ENCODE results near the gene RMDN2. TPM values are rescaled to one million over a fixed set of nuclear protein-coding genes. Genes with fewer than 3 reads are reported as not detected.

The RMDN2 gene
- total RNA-seq, 1 donor from 2014 or later = 6.5 TPM

DNA sequence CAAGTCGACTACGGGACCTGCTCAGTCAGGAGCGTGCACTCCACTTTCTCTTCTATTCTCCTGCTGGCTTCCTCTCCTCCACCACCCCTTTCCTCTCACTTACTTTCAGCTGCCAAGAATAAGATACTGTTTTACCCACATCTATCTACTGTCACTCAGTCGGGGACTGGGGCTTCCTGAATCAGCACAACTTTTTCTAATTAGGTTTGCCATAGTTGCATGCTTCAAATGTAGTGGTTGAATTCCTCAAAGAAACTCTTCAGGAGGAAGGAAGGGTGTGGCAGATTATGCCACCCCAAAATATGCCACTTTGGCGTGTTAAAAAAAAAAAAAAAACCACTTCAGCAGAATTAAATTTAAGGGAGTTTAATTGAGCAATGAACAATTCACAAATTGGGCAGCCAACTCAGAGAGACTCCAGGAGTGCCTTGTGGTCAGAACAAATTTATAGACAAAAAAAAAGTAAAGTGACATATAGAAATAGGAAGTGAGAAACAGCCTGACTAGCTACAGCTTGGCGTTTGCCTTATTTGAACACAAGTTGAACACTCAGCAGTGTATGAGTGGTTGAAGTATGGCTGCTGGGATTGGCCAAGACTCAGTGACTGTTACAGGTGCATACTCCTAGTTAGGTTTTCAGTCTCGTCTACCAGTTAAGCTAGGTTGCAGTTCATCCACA, 32.5 kb upstream of the RMDN2 start:
- intact Hi-C loops (cut with micrococcal nuclease) = no loop called here
- Histone ChIP-seq H3K4me3 (no peak overlapping the region), H3K4me1 (peaks cover 22% of the 10 kb centered on the region), H3K36me3 (no peaks in the 10 kb centered on the region), H3K27ac (replicated peaks) (no peak overlapping the region), H3K27me3 (ENCODE audit: low read depth) (no peaks in the 10 kb centered on the region), H3K9me3 (replicated peaks) (no peaks in the 10 kb centered on the region)
- TF ChIP-seq, protein P1, sequence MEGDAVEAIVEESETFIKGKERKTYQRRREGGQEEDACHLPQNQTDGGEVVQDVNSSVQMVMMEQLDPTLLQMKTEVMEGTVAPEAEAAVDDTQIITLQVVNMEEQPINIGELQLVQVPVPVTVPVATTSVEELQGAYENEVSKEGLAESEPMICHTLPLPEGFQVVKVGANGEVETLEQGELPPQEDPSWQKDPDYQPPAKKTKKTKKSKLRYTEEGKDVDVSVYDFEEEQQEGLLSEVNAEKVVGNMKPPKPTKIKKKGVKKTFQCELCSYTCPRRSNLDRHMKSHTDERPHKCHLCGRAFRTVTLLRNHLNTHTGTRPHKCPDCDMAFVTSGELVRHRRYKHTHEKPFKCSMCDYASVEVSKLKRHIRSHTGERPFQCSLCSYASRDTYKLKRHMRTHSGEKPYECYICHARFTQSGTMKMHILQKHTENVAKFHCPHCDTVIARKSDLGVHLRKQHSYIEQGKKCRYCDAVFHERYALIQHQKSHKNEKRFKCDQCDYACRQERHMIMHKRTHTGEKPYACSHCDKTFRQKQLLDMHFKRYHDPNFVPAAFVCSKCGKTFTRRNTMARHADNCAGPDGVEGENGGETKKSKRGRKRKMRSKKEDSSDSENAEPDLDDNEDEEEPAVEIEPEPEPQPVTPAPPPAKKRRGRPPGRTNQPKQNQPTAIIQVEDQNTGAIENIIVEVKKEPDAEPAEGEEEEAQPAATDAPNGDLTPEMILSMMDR (IDR thresholded peaks at IDR 0.05; ENCODE audit: borderline replicate concordance) = no peak
- DNase-seq = no peak

DNA sequence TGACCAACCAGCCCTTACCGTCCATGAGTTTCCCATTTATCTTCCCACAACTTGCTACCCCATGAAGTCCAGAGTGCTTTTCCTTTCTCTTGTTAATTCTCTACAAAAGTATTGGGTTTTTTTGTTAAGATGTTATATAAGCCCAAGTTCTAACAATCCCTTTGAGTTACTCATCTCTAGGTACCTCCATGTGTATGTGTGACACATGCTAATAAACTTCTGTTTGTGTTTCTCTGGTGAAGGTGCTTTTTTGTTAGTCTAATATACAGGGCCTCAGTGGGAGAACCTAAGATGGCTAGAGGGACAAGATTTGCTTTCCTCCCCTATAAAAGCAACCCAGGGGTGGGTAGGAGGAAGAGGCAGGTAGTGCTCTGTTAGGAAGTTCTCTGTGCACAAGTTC, 31.8 kb upstream of the RMDN2 start:
- TF ChIP-seq, protein P1 (IDR thresholded peaks at IDR 0.05; ENCODE audit: borderline replicate concordance) = no peak
- intact Hi-C loops (cut with micrococcal nuclease) = no loop called here
- Histone ChIP-seq H3K4me3 (no peak overlapping the region), H3K27ac (replicated peaks) (no peak overlapping the region), H3K4me1 (peaks cover 22% of the 10 kb centered on the region), H3K9me3 (replicated peaks) (no peaks in the 10 kb centered on the region), H3K36me3 (no peaks in the 10 kb centered on the region), H3K27me3 (ENCODE audit: low read depth) (no peaks in the 10 kb centered on the region)
- no peak for DNase-seq

DNA sequence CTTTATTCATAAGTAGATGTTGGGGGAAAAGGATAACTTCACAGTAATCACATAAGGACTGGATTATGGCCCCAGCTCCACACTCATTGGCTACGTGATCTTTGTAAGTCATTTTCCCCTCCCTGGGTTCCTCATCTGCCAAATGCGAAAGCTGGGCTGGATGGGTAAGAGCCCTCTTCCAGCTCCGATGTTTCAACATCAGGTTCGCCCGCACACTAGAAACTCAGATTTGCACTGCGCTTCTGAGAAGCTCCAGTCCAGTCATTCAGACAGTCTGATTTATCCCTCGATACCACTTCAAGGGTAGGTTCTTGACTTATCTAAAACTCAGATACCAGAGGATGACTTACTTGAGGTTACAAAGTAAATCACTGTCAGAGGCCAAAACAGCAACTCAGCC, 31.0 kb upstream of the RMDN2 start:
- no peak for DNase-seq
- intact Hi-C loops (cut with micrococcal nuclease) = no loop called here
- Histone ChIP-seq H3K9me3 (replicated peaks) (no peaks in the 10 kb centered on the region), H3K27ac (replicated peaks) (no peak overlapping the region), H3K27me3 (ENCODE audit: low read depth) (no peaks in the 10 kb centered on the region), H3K4me1 (peaks cover 22% of the 10 kb centered on the region), H3K36me3 (no peaks in the 10 kb centered on the region), H3K4me3 (no peak overlapping the region)
- TF ChIP-seq, protein P1 (IDR thresholded peaks at IDR 0.05; ENCODE audit: borderline replicate concordance) = no peak

DNA sequence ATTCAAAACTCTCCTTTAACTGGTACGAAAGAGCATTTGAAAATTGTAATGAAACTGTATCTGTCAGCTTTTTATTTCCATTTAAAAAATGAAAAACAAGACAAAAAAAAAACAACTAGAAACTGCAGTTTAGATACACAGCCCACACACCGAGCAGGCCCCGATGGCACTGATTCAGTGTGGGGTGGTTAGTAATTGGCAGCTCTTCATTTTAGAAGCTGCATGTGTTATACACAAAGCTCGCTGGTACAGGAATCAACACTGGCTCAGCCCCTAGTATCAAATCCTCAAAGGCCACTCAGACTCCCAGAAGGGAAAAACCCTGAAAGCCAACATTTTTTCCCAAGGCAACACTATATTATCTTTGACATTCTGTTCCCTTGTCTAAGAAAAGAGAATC, 30.5 kb upstream of the RMDN2 start:
- DNase-seq = no peak
- Histone ChIP-seq H3K9me3 (replicated peaks) (no peaks in the 10 kb centered on the region), H3K27me3 (ENCODE audit: low read depth) (no peaks in the 10 kb centered on the region), H3K4me1 (peaks cover 22% of the 10 kb centered on the region), H3K36me3 (no peaks in the 10 kb centered on the region), H3K27ac (replicated peaks) (no peak overlapping the region), H3K4me3 (no peak overlapping the region)
- intact Hi-C loops (cut with micrococcal nuclease) = no loop called here
- TF ChIP-seq, protein P1 (IDR thresholded peaks at IDR 0.05; ENCODE audit: borderline replicate concordance) = no peak

DNA sequence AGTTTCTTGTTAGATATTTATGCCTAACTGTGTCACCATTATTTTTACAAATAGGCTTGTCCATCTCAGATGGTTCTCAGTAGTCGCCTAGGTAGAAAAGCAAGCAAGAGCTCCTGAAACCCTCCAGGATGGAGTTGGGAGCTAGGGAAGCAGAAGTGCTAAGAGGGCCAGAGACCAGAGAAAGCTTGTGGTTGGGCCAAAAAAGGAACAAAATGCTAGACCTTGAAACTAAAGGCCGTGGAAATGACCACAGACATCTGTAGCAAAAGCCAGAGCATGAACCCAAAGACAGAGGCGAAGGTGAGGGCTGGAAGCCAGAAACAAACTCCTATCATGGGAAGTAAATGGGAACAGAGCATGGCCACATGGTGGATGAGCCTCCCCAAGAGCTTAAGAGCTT, 29.9 kb upstream of the RMDN2 start:
- DNase-seq = no peak
- intact Hi-C loops (cut with micrococcal nuclease) = no loop called here
- TF ChIP-seq, protein P1 (IDR thresholded peaks at IDR 0.05; ENCODE audit: borderline replicate concordance) = no peak
- Histone ChIP-seq H3K36me3 (no peaks in the 10 kb centered on the region), H3K4me1 (peaks cover 22% of the 10 kb centered on the region), H3K4me3 (no peak overlapping the region), H3K27me3 (ENCODE audit: low read depth) (no peaks in the 10 kb centered on the region), H3K27ac (replicated peaks) (no peak overlapping the region), H3K9me3 (replicated peaks) (no peaks in the 10 kb centered on the region)
